Osteoblast (primary cell): ENCODE data around the gene SEC24D. TPM values are rescaled to one million over a fixed set of nuclear protein-coding genes. Genes with fewer than 3 reads are reported as not detected.

Source experiments
- DNase-seq: peaks from one replicate; pipeline ENCODE4 v3.0.0; 2011; ENCODE audit warnings: low spot score, mixed read lengths; ENCODE audit not compliant: insufficient read length; ENCODE audit errors: missing footprints
- H2AFZ ChIP-seq: 2 replicates; pipeline ENCODE4 v1.6.0; 2011; ENCODE audit warnings: mild to moderate bottlenecking, low read length
- H3K27ac ChIP-seq: 2 replicates; pipeline ENCODE4 v1.5.1; 2011; ENCODE audit warnings: mild to moderate bottlenecking, low read depth, low read length, moderate library complexity
- H3K27me3 ChIP-seq: 2 replicates; pipeline ENCODE4 v1.6.0; 2012; ENCODE audit warnings: mild to moderate bottlenecking, control low read depth, inconsistent platforms, low read length, moderate library complexity; ENCODE audit not compliant: insufficient read depth
- H3K36me3 ChIP-seq: 2 replicates; pipeline ENCODE4 v1.5.1; 2011; ENCODE audit warnings: mild to moderate bottlenecking, low read length, control low read depth, moderate library complexity; ENCODE audit not compliant: insufficient read depth
- H3K4me1 ChIP-seq: 2 replicates; pipeline ENCODE4 v1.5.1; 2011; ENCODE audit warnings: mild to moderate bottlenecking, low read length, control low read depth, moderate library complexity; ENCODE audit not compliant: insufficient read depth
- H3K4me2 ChIP-seq: 2 replicates; pipeline ENCODE4 v1.6.0; 2011; ENCODE audit warnings: mild to moderate bottlenecking, low read length; ENCODE audit not compliant: insufficient read depth
- H3K4me3 ChIP-seq: fragments of 200-600 bp; sonication (generic); 3 replicates; pipeline ENCODE4 v1.5.1; 2012; ENCODE audit warnings: mild to moderate bottlenecking, low read length, inconsistent platforms; ENCODE audit not compliant: insufficient read depth
- H3K79me2 ChIP-seq: 2 replicates; pipeline ENCODE4 v1.6.0; 2012; ENCODE audit warnings: mild to moderate bottlenecking, low read length, control low read depth, inconsistent platforms; ENCODE audit not compliant: insufficient read depth
- H3K9me3 ChIP-seq: 2 replicates; pipeline ENCODE4 v1.5.1; 2011; ENCODE audit warnings: low read depth, low read length, control low read depth
- H4K20me1 ChIP-seq: 2 replicates; pipeline ENCODE4 v1.6.0; 2012; ENCODE audit warnings: mild to moderate bottlenecking, low read length, control low read depth; ENCODE audit not compliant: insufficient read depth
- total RNA-seq: library from RNA; depleted of rRNA; stranded (reverse); fragments of >200 nt; gene quantifications from 2 replicates; pipeline ENCODE4 v1.2.3, GENCODE V29; 2012
- TF ChIP-seq, protein P1 (sequence below): IDR thresholded peaks from 2 replicates; pipeline ENCODE4 v1.5.1; 2011; ENCODE audit warnings: mild to moderate bottlenecking, low read depth, low read length, moderate library complexity; ENCODE audit errors: extremely low read depth

SEC24D gene
- total RNA-seq, 1 donor: 116 TPM

DNA sequence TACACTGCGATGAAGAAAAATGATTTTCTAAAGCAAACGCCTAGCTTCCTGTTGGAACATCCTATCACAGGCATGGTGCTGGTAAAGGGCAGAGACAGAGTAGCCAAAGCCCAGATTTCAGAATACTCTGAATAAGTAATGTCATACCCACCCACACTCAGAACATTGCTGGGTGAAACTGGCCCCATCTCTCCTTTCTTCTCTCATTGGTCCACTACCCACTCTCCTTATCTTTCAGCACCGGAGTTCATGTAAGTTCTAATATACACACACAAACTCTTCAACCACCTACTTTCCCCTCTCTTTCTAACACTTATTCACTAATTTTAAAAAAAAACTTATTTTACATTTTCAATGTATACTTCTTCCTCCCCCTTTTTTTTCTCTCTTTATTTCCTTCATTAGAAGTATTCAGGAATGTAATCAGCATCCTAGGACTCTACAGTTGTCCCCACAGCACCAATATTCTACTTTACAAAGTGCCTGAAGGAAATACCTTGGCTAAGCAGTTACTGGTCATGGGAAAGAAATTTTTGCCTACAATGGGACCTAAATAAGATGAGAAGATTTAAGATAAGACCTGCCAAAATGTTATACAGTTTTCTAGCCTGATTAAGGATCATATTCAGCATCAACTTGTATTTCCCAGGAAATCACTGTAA, 63.0 kb downstream of the SEC24D start:
- Histone ChIP-seq H3K4me2 (peak overlapping the region; percentile 9), H3K4me1 (peaks cover 74% of the 10 kb centered on the region), H3K27me3 (no peaks in the 10 kb centered on the region), H4K20me1 (peaks cover 44% of the 10 kb centered on the region), H3K4me3 (no peak overlapping the region), H2AFZ (no peak overlapping the region), H3K27ac (peak overlapping the region; percentile 21), H3K36me3 (peaks cover 41% of the 10 kb centered on the region), H3K79me2 (peaks cover 71% of the 10 kb centered on the region), H3K9me3 (no peaks in the 10 kb centered on the region)
- TF ChIP-seq, protein P1, sequence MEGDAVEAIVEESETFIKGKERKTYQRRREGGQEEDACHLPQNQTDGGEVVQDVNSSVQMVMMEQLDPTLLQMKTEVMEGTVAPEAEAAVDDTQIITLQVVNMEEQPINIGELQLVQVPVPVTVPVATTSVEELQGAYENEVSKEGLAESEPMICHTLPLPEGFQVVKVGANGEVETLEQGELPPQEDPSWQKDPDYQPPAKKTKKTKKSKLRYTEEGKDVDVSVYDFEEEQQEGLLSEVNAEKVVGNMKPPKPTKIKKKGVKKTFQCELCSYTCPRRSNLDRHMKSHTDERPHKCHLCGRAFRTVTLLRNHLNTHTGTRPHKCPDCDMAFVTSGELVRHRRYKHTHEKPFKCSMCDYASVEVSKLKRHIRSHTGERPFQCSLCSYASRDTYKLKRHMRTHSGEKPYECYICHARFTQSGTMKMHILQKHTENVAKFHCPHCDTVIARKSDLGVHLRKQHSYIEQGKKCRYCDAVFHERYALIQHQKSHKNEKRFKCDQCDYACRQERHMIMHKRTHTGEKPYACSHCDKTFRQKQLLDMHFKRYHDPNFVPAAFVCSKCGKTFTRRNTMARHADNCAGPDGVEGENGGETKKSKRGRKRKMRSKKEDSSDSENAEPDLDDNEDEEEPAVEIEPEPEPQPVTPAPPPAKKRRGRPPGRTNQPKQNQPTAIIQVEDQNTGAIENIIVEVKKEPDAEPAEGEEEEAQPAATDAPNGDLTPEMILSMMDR: no peak
- DNase-seq: no peak

DNA sequence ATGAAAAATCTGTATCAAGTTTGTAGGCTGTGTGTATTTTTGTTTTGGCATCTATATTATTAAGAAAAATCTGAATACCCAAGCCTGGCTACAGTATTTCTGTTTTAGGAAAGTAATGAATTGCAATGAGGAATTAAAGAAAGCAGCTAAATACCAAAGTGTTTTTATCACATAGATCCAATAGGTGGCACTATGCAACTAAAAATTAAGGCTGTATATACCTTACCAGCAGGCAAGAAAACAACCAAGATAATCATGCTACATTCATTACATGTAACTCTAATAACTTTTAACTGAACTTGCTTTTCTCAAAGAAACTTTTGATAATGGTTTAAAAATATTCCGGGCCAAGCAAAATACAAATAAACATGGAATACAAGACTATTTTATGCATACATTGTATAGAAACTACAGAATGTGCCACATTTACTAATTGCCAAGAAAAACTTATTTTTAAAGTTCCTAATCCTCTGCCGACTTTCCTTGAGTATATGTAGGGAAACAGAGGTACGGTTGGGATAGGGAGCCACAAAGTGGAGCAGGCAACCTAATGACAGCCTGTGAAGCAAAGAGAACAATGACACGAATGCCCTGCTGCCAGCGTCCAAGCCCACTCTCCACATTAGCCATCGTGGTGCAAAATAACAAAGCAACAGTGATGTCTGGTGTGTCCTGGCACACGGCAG, 63.7 kb downstream of the SEC24D start:
- Histone ChIP-seq H3K4me2 (peak overlapping the region; percentile 9), H4K20me1 (peaks cover 44% of the 10 kb centered on the region), H3K9me3 (no peaks in the 10 kb centered on the region), H3K79me2 (peaks cover 71% of the 10 kb centered on the region), H3K27ac (peak overlapping the region; percentile 21), H3K36me3 (peaks cover 48% of the 10 kb centered on the region), H3K4me1 (peaks cover 76% of the 10 kb centered on the region), H2AFZ (no peak overlapping the region), H3K4me3 (no peak overlapping the region), H3K27me3 (no peaks in the 10 kb centered on the region)
- TF ChIP-seq, protein P1: peak; percentile 56
- DNase-seq: no peak

DNA sequence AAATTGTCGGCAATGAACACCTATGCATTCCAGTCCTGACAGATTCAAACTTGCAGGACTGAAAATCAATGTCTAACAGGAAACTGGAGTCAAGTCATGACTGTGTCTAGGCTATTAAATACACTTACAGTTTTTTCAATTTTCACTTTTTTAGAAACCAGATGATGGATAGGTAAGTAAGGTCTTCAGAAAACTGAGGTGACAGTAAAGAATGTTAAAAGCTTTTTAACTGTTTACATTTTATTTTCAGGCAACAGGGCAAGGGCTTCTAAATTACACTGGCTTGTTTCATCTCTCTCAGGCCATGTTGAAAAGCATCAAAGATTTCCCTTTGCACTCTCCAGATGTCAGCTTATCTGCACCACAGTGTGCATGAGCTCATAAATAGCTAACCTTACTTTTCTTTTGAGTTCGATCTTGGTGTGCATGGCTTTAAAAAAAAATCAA, 65.2 kb downstream of the SEC24D start:
- Histone ChIP-seq H3K27ac (peak overlapping the region; percentile 66), H3K4me1 (peaks cover 81% of the 10 kb centered on the region), H3K36me3 (peaks cover 63% of the 10 kb centered on the region), H3K4me2 (no peak overlapping the region), H3K9me3 (no peaks in the 10 kb centered on the region), H3K79me2 (peaks cover 70% of the 10 kb centered on the region), H3K4me3 (no peak overlapping the region), H3K27me3 (no peaks in the 10 kb centered on the region), H4K20me1 (peaks cover 39% of the 10 kb centered on the region), H2AFZ (no peak overlapping the region)
- TF ChIP-seq, protein P1: no peak
- DNase-seq: no peak

DNA sequence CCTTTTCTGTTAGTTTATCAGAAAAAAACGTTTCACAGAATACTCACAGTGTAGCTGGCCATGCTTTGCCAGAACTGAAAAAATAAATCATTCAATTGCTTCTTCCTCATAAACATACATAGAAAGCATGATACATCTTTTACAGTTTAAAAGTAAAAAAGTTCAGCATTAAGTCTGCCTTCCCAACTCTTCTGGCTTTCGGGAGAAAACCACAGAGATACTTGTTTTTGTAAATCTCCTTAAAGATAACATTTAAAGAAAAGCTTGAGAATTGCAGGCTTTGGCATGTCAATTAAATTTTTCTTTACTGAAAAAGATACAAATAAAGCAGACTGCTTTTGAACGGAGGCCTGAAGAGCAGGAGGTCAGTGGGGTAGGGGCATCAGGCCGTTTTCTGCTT, 66.8 kb downstream of the SEC24D start:
- H3K27me3 ChIP-seq: no peaks in the 10 kb centered on the region
- H3K36me3 ChIP-seq: peaks cover 68% of the 10 kb centered on the region
- peak overlapping the region; percentile 66 for H3K27ac ChIP-seq
- H2AFZ ChIP-seq: no peak overlapping the region
- peak overlapping the region; percentile 7 for H3K4me2 ChIP-seq
- H4K20me1 ChIP-seq: peaks cover 25% of the 10 kb centered on the region
- no peak overlapping the region for H3K4me3 ChIP-seq
- no peak for DNase-seq
- peaks cover 81% of the 10 kb centered on the region for H3K4me1 ChIP-seq
- TF ChIP-seq, protein P1: no peak
- peaks cover 63% of the 10 kb centered on the region for H3K79me2 ChIP-seq
- H3K9me3 ChIP-seq: no peaks in the 10 kb centered on the region
